GM20431 (cell line): Measurements from ENCODE around the gene UBE2E2.

Experiments
- in situ Hi-C: fragments of 300-500 bp; cut with MseI, MboI; formaldehyde crosslinking; loops from one replicate; pipeline ENCODE4 v1.15.0; 2020; ENCODE audit warnings: low sequenced_read_pairs; ENCODE audit not compliant: unreplicated experiment

Gene UBE2E2

DNA sequence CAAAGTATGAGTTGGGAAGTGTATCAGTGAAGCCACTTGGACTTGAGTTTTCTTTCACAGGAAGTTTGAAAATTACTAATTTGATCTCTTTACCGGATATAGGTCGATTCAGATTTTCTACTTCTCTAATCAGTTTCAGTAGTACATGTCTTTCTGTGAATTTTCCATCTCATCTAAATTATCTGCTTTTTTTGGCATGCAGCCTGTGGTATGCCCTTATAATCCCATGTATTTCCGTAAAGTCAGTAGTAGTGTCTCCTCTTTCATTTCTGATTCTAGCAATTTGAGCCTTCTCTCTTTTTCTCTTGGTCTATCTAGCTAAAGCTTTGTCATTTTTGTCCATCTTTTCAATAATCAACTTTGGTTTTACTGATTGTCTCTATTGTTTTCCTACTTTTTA, 434.2 kb downstream of the UBE2E2 start:
- in situ Hi-C loops = no loop called here

- in situ Hi-C loops = no loop called here
Observed at GRCh38 chr3:23640471-23641146, 437.5 kb downstream of the UBE2E2 start.
